K562 (cell line): ENCODE measurements around the gene RNF207. TPM values are rescaled to one million over a fixed set of nuclear protein-coding genes. Genes with fewer than 3 reads are reported as not detected.
A peak's percentile ranks its signal among the peaks of the same experiment; 100 is the strongest.

Source experiments
- BMI1 ChIP-seq: fragments of 150-350 bp; IDR thresholded peaks from 2 replicates; pipeline ENCODE4 v1.6.1; 2014; ENCODE audit warnings: low read length
- CC2D1A ChIP-seq: fragments of 450-650 bp; IDR thresholded peaks from 2 replicates; pipeline ENCODE4 v1.6.1; 2017; ENCODE audit warnings: mild to moderate bottlenecking
- FOXP1 ChIP-seq: sonication (generic); formaldehyde crosslinking; IDR thresholded peaks from 2 replicates; pipeline ENCODE4 v1.8.0; 2022; ENCODE audit warnings: mild to moderate bottlenecking, missing genetic modification reagents
- GATAD2A ChIP-seq: fragments of 450-650 bp; IDR thresholded peaks from 2 replicates; pipeline ENCODE4 v1.6.1; 2017
- KLF10 ChIP-seq: fragments of 250-450 bp; sonication (Bioruptor Pico); IDR thresholded peaks from 2 replicates; pipeline ENCODE4 v1.6.1; 2021; ENCODE audit warnings: matching md5 sums
- MEIS2 ChIP-seq: fragments of 450-650 bp; IDR thresholded peaks from 2 replicates; pipeline ENCODE4 v1.6.1; 2014; ENCODE audit warnings: mild to moderate bottlenecking; ENCODE audit not compliant: partially characterized antibody
- MTA1 ChIP-seq: fragments of 450-650 bp; IDR thresholded peaks from 2 replicates; pipeline ENCODE4 v1.6.1; 2017; ENCODE audit warnings: borderline replicate concordance
- ZEB2 ChIP-seq: fragments of 450-650 bp; IDR thresholded peaks from 2 replicates; pipeline ENCODE4 v1.6.1; 2016
- ZNF830 ChIP-seq: fragments of 250-450 bp; sonication (Bioruptor Pico); IDR thresholded peaks from 2 replicates; pipeline ENCODE4 v1.5.0; 2021; ENCODE audit warnings: mild to moderate bottlenecking
- polyA plus RNA-seq, 8 experiments: library from polyadenylated mRNA; depleted of rRNA in 4 of 8; stranded (reverse) in 5 of 8; unstranded in 3 of 8; fragments of >200 nt; fragmentation: Nextera tagmentation in 2 of 8; fragmentation: Illumina TruSeq in 1 of 8; extraction: Ambion mirVana in 2 of 8; extraction: Trizol in 1 of 8; gene quantifications; 2 replicates each; pipeline versions ENCODE4 v1.2.1 to v1.2.3, GENCODE V29; 2011 to 2014; ENCODE audit warnings: inconsistent platforms in 1 of 8, missing spikeins in 1 of 8
- total RNA-seq, 7 experiments: library from RNA; depleted of rRNA in 6 of 7; stranded (reverse); fragments of >200 nt in 6 of 7; fragmentation: Illumina TruSeq in 2 of 7; extraction: Trizol in 2 of 7; gene quantifications; 2 replicates each; pipeline versions ENCODE4 v1.2.1 to v1.2.3, GENCODE V29; 2011 to 2021; ENCODE audit warnings: low replicate concordance in 1 of 7
- TF ChIP-seq, protein P1 (sequence below), 2 experiments: fragments of 450-650 bp; formaldehyde crosslinking in 1 of 2; IDR thresholded peaks; 2 replicates each; pipeline versions ENCODE4 v1.4.0 to v1.6.1; 2014 to 2020; ENCODE audit warnings: mild to moderate bottlenecking in 2 of 2, borderline replicate concordance in 1 of 2, low read depth in 1 of 2
- TF ChIP-seq, protein P2 (sequence below): IDR thresholded peaks from 2 replicates; pipeline ENCODE4 v1.6.1; 2011; ENCODE audit not compliant: insufficient read length; ENCODE audit errors: extremely low read depth
- TF ChIP-seq, protein P3 (sequence below), 2 experiments: fragments of 450-650 bp; IDR thresholded peaks; 2 replicates each; pipeline ENCODE4 v1.6.1; 2018; ENCODE audit warnings: mild to moderate bottlenecking in 2 of 2, low read depth in 1 of 2; ENCODE audit not compliant: partially characterized antibody in 2 of 2

The RNF207 gene
- total and polyA plus RNA-seq, 9 of the 15 experiments (the other 6 are each of a cell fraction or from before 2014, with no cell fraction given), result 2.7 to 30.6 (median 12.9) TPM

DNA sequence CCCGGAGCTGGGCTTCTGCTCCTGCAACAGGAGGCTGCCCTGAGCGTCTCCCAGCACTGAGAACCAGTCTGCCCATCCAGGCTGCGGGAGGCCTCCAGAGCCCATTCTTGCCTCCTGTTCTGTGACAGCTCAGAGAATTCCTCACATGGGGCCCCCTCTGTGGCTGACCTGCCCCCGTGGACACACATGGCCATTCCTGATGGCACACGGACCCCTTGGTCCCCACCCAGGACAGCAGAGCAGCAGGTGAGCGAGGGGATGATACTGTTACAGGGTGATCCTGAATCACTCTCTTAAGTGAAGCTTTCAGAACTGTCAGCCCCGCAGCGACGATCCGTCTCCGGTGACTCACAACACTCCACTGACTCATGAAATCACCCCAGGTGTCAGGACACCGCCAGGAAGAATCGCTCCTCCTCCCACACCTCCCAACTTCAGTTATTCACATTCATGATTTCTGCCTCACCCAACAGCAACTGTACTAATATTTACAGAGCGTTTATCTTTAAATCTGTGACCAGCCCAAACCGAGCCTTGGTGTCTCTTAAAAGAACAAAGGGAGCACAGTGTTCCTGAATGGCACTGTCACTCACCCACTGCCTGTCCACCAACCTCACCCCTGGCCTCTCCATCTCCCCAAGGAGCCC is 48.3 kb upstream of the RNF207 start (continued):
- TF ChIP-seq, protein P1, sequence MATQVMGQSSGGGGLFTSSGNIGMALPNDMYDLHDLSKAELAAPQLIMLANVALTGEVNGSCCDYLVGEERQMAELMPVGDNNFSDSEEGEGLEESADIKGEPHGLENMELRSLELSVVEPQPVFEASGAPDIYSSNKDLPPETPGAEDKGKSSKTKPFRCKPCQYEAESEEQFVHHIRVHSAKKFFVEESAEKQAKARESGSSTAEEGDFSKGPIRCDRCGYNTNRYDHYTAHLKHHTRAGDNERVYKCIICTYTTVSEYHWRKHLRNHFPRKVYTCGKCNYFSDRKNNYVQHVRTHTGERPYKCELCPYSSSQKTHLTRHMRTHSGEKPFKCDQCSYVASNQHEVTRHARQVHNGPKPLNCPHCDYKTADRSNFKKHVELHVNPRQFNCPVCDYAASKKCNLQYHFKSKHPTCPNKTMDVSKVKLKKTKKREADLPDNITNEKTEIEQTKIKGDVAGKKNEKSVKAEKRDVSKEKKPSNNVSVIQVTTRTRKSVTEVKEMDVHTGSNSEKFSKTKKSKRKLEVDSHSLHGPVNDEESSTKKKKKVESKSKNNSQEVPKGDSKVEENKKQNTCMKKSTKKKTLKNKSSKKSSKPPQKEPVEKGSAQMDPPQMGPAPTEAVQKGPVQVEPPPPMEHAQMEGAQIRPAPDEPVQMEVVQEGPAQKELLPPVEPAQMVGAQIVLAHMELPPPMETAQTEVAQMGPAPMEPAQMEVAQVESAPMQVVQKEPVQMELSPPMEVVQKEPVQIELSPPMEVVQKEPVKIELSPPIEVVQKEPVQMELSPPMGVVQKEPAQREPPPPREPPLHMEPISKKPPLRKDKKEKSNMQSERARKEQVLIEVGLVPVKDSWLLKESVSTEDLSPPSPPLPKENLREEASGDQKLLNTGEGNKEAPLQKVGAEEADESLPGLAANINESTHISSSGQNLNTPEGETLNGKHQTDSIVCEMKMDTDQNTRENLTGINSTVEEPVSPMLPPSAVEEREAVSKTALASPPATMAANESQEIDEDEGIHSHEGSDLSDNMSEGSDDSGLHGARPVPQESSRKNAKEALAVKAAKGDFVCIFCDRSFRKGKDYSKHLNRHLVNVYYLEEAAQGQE (IDR thresholded peaks at IDR 0.05; ENCODE audit: borderline replicate concordance), result peak; percentile 2; the same call in 1 of the 2 replicates
- TF ChIP-seq, protein P1 (CRISPR knock-in tag; IDR thresholded peaks at IDR 0.05; ENCODE audit: low read depth), result no peak
- no peak for TF ChIP-seq KLF10 (CRISPR knock-in tag)
- no peak for TF ChIP-seq GATAD2A
- TF ChIP-seq, protein P2, sequence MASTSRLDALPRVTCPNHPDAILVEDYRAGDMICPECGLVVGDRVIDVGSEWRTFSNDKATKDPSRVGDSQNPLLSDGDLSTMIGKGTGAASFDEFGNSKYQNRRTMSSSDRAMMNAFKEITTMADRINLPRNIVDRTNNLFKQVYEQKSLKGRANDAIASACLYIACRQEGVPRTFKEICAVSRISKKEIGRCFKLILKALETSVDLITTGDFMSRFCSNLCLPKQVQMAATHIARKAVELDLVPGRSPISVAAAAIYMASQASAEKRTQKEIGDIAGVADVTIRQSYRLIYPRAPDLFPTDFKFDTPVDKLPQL, result no peak
- TF ChIP-seq ZNF830, result no peak
- TF ChIP-seq BMI1, result no peak
- TF ChIP-seq CC2D1A, result no peak
- no peak for TF ChIP-seq FOXP1
- peak; percentile 78 for TF ChIP-seq MEIS2
- TF ChIP-seq MTA1, result no peak
- TF ChIP-seq, protein P3, sequence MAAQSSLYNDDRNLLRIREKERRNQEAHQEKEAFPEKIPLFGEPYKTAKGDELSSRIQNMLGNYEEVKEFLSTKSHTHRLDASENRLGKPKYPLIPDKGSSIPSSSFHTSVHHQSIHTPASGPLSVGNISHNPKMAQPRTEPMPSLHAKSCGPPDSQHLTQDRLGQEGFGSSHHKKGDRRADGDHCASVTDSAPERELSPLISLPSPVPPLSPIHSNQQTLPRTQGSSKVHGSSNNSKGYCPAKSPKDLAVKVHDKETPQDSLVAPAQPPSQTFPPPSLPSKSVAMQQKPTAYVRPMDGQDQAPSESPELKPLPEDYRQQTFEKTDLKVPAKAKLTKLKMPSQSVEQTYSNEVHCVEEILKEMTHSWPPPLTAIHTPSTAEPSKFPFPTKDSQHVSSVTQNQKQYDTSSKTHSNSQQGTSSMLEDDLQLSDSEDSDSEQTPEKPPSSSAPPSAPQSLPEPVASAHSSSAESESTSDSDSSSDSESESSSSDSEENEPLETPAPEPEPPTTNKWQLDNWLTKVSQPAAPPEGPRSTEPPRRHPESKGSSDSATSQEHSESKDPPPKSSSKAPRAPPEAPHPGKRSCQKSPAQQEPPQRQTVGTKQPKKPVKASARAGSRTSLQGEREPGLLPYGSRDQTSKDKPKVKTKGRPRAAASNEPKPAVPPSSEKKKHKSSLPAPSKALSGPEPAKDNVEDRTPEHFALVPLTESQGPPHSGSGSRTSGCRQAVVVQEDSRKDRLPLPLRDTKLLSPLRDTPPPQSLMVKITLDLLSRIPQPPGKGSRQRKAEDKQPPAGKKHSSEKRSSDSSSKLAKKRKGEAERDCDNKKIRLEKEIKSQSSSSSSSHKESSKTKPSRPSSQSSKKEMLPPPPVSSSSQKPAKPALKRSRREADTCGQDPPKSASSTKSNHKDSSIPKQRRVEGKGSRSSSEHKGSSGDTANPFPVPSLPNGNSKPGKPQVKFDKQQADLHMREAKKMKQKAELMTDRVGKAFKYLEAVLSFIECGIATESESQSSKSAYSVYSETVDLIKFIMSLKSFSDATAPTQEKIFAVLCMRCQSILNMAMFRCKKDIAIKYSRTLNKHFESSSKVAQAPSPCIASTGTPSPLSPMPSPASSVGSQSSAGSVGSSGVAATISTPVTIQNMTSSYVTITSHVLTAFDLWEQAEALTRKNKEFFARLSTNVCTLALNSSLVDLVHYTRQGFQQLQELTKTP (IDR thresholded peaks at IDR 0.05; ENCODE audit: low read depth in 1 of 2, partially characterized antibody in 2 of 2), result no peak
- peak; percentile 79; the same call in 1 of the 2 replicates for TF ChIP-seq ZEB2
